Dendritic cell treated with granulocyte-macrophage colony-stimulating factor and Interleukin-4, amounts not matched to agents 40 ng/mL and 50 ng/mL, for 4 days (primary cell): ENCODE results near the gene RGL1.

Source experiments
- H3K27ac Mint-ChIP-seq: one replicate; pipeline ENCODE4 v1.8.0; 2022; ENCODE audit warnings: mild to moderate bottlenecking, mixed read lengths
- H3K27me3 Mint-ChIP-seq: one replicate; pipeline ENCODE4 v1.8.0; 2022; ENCODE audit warnings: mild to moderate bottlenecking, mixed read lengths
- H3K36me3 Mint-ChIP-seq: one replicate; pipeline ENCODE4 v1.8.0; 2022; ENCODE audit warnings: low read depth, mixed read lengths
- H3K4me1 Mint-ChIP-seq: one replicate; pipeline ENCODE4 v1.8.0; 2022; ENCODE audit warnings: low read depth, mixed read lengths
- H3K4me3 Mint-ChIP-seq: one replicate; pipeline ENCODE4 v1.8.0; 2022; ENCODE audit warnings: mild to moderate bottlenecking, moderate library complexity, mixed read lengths
- H3K9me3 Mint-ChIP-seq: one replicate; pipeline ENCODE4 v1.8.0; 2022; ENCODE audit warnings: mixed read lengths
- intact Hi-C: fragments of 100-400 bp; cut with micrococcal nuclease; formaldehyde crosslinking; loops from one replicate; pipeline ENCODE4 v1.15.0; 2022

RGL1 gene

DNA sequence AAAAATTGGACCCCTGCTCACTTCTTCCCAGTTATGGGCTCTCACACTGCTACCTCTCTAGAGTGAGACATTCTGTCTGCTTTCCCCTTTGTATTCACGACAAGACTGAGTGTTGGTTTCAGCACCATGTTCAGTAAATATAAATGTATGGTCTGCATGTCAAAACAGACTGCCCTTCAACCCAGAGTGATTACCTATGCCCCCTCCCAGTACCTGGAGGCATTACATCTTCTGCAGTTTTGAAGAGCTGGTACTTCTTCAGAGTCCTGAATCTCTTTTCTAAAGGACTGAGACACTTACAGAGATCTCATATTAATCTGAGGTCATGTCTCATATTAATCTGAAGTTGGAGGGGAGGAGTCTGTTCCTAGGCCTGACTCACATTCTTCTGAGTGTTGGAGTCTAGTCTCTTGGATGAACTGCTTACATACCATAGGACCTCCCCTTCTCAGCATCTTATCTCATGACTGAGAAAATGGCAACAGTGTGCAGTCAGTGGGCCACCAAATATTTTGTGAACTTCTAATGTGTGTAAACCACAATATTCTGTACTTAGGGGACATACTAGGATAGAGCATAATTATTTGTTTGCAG is 80.3 kb downstream of the RGL1 start:
- Mint-ChIP-seq H3K27ac (peak overlapping the region; percentile 91), H3K36me3 (peaks cover 100% of the 10 kb centered on the region)

DNA sequence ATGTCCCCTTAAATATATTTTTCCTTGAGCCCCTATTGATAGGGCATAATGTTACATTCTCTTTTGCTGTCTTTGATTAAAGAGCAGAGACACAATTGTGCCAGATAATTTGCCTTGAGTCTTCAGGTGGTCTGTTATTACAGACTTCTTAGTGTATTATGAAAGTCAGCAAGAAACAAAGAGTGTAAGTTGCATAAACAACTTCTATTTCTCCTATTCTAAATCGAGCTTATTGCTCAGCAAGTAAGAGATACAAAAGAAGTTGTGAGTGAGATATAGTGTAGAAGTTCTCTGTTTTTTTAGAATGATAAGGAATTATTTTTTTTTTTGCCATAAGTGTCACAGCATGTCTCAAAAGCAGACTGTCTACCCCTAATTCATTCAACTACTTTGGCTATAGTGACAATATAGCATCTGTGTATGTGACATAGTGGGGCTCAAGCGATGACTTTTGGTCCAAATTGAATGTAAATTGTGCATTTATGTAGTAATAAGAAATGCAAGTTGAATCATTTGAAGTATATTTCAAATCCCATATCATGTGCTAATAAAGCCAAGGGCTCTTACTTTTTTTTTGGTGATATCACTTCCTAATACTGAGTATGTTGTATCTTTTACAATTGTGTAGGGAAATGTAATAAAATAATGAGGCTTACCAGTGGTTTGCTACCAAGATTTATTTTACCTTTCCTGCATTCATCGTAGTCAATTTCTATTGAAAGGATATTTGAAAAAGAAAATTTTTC is 81.3 kb downstream of the RGL1 start:
- no peaks in the 10 kb centered on the region for H3K9me3 Mint-ChIP-seq
- no peak overlapping the region for H3K4me3 Mint-ChIP-seq
- H3K27ac Mint-ChIP-seq, result peak overlapping the region; percentile 91
- peaks cover 100% of the 10 kb centered on the region for H3K36me3 Mint-ChIP-seq
- H3K27me3 Mint-ChIP-seq, result no peaks in the 10 kb centered on the region
- peaks cover 93% of the 10 kb centered on the region for H3K4me1 Mint-ChIP-seq
- intact Hi-C loops, result no loop called here

More for the DNA sequence above, 80.3 kb downstream of the RGL1 start:
- H3K4me3 Mint-ChIP-seq, result no peak overlapping the region
- H3K9me3 Mint-ChIP-seq, result no peaks in the 10 kb centered on the region
- intact Hi-C loops, result no loop called here
- H3K27me3 Mint-ChIP-seq, result no peaks in the 10 kb centered on the region
- H3K4me1 Mint-ChIP-seq, result peaks cover 96% of the 10 kb centered on the region

DNA sequence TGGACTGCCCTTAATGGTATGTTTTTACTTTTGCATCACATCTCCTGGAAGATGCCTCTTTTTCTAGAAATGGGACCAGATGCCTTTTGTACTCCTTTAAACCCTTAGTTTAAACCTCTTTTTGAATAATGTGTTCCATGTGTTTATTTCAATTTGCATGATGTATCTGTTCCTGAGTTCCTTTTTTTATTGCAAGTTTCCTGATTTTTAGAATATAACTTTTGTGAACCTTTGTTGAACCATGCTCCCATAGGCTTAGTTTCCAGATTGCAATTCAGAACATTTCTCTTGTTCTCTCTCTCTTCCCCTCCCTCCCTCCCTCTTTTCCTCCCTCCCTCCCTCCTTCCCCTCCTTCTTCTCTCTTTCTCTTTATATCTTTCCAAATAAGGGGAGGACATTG is 81.9 kb downstream of the RGL1 start:
- intact Hi-C loops, result no loop called here
- H3K36me3 Mint-ChIP-seq, result peaks cover 100% of the 10 kb centered on the region
- H3K27ac Mint-ChIP-seq, result peak overlapping the region; percentile 91
- H3K4me3 Mint-ChIP-seq, result no peak overlapping the region
- peaks cover 93% of the 10 kb centered on the region for H3K4me1 Mint-ChIP-seq
- H3K9me3 Mint-ChIP-seq, result no peaks in the 10 kb centered on the region
- no peaks in the 10 kb centered on the region for H3K27me3 Mint-ChIP-seq

DNA sequence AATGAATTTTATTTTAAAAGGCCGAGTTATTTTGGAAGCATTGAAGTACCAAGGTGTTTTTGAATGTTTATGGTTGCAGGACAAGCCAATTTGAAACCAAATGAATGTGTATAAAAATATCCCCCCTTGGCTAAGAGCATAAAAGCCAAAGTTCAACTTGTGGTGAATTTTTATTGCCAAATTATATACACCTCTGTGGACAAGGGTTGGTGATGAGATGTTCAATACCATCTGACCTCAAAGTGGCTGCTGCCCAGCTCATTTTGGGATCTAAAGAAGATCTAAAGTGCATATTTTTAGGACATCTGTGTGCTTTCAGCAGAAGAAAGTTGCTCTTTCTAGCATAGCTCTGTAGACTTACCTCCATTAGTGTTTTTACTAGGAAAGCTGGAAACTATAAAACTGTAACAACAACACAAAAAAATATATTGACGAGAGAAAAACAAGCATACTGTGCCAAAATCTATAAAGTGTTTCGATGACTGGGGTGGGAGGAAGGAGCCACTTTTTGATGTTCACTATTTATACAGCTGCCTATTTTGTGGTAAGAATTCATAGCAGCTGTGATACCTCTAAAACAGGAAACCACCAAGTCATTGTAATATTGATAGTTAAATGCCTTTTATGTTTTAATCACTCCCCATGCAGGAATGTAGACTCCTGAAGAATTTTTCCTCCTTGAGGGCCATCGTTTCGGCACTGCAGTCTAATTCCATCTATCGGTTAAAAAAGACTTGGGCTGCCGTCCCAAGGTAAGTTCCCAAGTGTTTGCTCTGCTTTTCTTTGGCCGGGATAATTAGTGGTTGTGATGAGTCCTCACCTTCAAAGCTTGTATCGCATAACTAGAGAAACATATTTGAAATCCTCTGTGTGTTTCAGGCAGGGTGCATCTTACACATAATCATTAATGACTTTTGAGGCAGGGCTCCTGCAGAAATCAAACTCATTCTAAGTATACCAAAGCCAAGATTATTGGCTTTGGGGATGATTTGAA is 83.2 kb downstream of the RGL1 start:
- H3K27ac Mint-ChIP-seq, result peak overlapping the region; percentile 70
- H3K27me3 Mint-ChIP-seq, result no peaks in the 10 kb centered on the region
- H3K4me3 Mint-ChIP-seq, result no peak overlapping the region
- intact Hi-C loops, result no loop called here
- H3K4me1 Mint-ChIP-seq, result peaks cover 93% of the 10 kb centered on the region
- H3K36me3 Mint-ChIP-seq, result peaks cover 100% of the 10 kb centered on the region
- H3K9me3 Mint-ChIP-seq, result no peaks in the 10 kb centered on the region

DNA sequence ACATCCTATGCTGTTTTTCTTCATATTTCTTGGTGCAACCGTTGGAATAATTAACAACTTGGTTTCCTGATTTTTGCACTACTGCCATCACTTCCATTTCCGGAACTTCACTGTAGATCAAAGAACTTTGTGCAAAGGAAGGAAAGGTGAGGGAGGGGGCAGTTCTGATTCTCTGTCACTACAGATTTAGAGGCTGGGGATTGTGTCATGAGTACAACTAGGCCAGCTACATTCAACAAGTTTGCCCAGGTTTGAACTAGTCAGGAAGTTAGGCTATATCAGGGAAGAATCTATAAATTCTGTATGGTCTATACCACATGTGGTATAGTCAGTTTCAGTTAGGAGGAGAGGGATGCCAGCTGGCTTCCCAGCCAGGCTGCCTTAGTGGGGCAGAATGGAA is 84.2 kb downstream of the RGL1 start:
- Mint-ChIP-seq H3K27me3 (no peaks in the 10 kb centered on the region), H3K4me3 (no peak overlapping the region), H3K36me3 (peaks cover 100% of the 10 kb centered on the region), H3K27ac (peak overlapping the region; percentile 70), H3K9me3 (no peaks in the 10 kb centered on the region), H3K4me1 (peaks cover 93% of the 10 kb centered on the region)
- intact Hi-C loops, result no loop called here

DNA sequence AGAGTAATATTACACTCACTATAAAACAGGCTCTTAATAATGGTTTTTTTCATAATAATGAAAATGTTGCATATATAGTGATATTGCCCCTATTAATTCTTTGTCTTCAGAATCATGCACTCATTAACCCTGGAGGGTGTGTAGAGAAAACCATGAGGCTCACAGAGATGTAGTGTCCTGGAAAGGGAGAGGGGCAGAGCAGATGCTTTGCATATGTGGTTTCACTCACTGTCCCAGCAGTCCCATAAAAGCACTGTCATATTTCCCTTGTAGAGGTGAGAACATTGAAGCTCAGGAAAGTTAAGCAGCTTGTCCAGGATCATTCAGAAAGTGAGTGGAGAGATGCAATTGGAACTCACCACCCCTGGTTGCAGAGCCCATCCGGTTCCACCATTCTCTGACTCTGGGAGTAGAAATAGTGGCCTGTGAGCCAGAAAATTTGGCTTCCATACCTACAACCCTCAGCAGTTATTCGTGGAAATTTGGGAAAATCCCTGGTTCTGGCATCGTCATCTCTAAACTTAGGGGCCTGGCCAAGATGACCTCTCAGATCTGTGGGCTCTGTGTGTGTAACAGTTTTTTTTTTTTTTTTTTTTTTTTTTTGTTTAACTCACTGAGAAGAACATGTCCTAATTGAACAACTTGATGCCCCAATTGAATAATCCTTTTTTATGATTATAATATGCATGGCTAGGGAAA is 86.4 kb downstream of the RGL1 start:
- Mint-ChIP-seq H3K9me3 (no peaks in the 10 kb centered on the region), H3K36me3 (peaks cover 100% of the 10 kb centered on the region), H3K4me3 (no peak overlapping the region), H3K27ac (peak overlapping the region; percentile 81), H3K27me3 (no peaks in the 10 kb centered on the region), H3K4me1 (peaks cover 87% of the 10 kb centered on the region)
- intact Hi-C loops, result no loop called here

DNA sequence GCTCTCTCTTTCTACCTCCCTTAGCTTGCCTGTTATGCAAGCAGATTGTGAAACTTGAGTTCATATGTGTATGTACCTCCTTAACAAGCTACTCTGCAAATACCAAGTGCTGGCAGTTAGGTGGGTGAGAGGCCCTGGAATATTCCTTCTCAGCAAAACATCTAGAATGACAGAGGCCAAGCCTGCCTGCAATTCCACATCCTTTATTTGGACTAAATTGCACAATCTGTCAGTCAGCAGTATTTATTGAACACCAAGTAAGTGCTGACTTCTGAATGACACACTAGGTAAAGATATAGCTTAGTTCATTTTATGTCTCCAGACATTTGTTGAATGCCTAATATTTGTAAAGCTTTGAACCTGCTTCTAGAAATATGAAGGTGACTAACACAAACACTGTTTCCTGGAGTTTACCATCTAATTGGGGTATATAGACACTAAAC is 87.5 kb downstream of the RGL1 start:
- Mint-ChIP-seq H3K4me3 (no peak overlapping the region), H3K9me3 (no peaks in the 10 kb centered on the region), H3K27me3 (no peaks in the 10 kb centered on the region), H3K4me1 (peaks cover 89% of the 10 kb centered on the region), H3K36me3 (peaks cover 100% of the 10 kb centered on the region), H3K27ac (peak overlapping the region; percentile 81)
- intact Hi-C loops, result no loop called here

DNA sequence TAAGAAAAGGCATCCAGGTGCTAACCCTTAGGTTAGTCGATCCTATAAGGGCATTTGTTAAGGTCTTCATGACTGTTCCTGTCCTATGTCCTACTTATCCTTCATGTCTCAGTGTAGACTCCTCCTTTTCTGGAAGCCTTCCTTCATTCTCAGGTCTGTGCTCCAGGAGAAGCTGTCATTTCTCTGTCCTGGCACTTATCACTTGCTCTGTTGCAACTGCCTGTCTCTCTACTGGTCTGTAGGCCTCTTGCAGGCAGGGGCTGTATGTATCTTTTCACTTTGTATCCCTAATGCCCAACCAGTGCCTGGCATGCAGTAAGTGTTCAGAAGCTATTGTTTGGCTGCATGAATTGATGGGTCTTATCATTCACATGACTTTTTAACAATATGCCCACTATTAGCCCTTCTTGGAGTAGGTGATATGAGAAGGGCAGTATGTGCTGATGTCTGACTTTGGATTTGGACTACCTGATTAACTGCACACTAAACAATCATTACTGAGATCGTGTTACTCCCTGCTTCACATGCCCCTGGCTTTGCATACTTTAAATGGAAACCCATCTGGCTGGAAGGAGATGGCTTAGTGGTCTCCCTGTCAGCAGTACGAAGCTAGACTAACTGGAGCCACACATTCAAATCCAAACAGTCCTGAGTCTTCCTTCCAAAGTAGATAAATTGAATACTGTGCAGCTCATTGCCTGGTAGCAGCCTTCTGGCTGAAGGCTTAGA is 88.8 kb downstream of the RGL1 start:
- Mint-ChIP-seq H3K27me3 (no peaks in the 10 kb centered on the region), H3K9me3 (no peaks in the 10 kb centered on the region), H3K36me3 (peaks cover 100% of the 10 kb centered on the region), H3K4me3 (no peak overlapping the region), H3K27ac (peak overlapping the region; percentile 81), H3K4me1 (peaks cover 90% of the 10 kb centered on the region)
- intact Hi-C loops, result no loop called here

DNA sequence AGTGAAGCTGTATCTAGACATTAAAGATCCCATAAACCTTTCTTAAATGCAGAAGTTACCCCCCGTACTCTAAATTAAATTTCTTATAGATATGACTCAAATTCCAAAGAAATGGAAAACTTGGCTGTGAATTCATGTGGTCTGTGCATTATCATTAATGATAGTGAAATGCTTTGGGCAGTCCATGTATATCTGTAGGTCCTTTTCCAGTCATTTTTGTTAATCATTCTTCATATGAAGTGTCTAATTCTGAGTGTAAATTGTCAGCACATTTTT is 89.3 kb downstream of the RGL1 start:
- no peaks in the 10 kb centered on the region for H3K9me3 Mint-ChIP-seq
- H3K36me3 Mint-ChIP-seq, result peaks cover 100% of the 10 kb centered on the region
- intact Hi-C loops, result no loop called here
- H3K4me3 Mint-ChIP-seq, result no peak overlapping the region
- no peaks in the 10 kb centered on the region for H3K27me3 Mint-ChIP-seq
- H3K4me1 Mint-ChIP-seq, result peaks cover 90% of the 10 kb centered on the region
- peak overlapping the region; percentile 81 for H3K27ac Mint-ChIP-seq

DNA sequence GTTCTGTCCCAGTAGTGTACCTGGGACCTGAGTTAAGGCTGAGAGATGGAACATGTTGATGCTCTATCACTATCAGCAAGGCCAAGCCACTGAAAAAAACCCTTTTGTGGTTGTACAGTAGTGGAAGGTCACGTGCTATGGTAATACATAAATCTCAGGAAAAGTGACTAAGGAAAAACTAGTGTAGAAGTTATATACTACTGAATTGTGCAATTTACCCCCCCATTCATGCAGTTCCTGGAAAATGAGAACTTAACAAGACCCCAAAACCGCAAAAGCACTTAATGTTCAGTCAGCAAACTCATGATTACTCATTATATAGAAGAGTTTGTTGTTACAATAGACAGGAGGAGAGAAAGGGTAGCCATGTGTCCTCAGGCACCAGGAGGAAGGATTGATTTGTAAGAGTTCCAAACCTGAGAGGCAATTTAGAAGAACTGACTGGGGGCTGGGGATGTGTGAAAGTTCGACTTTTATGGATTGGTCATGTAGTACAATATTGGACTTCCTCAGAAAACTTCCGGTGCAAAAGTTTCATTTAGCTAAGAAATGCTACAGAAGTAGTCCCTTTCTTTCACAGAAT is 91.6 kb downstream of the RGL1 start:
- intact Hi-C loops, result no loop called here
- Mint-ChIP-seq H3K36me3 (peaks cover 100% of the 10 kb centered on the region), H3K4me1 (peaks cover 86% of the 10 kb centered on the region), H3K27me3 (no peaks in the 10 kb centered on the region), H3K9me3 (no peaks in the 10 kb centered on the region), H3K4me3 (no peak overlapping the region), H3K27ac (peak overlapping the region; percentile 100)

DNA sequence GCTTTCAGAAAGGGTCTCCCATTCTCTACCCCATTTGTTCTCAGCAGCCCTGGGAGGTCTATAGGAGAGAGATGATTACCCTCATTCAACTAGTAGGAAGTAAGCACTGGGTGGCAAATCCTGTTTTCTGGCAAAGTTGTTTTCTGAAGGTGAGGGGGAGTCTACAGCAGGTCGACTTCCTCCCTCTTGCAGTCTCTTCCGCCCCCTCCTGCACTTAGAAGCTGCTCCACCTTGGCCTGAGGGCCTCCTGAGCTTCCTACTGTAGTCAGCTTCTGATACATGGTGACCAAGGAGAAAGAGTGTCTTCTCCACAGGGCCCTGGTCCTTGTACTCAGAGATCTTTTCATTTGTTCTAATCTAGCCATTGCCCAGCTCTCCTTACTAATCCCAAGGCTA is 93.1 kb downstream of the RGL1 start:
- Mint-ChIP-seq H3K27me3 (no peaks in the 10 kb centered on the region), H3K27ac (peak overlapping the region; percentile 100), H3K36me3 (peaks cover 100% of the 10 kb centered on the region), H3K4me3 (peak overlapping the region; percentile 27), H3K9me3 (no peaks in the 10 kb centered on the region), H3K4me1 (peaks cover 77% of the 10 kb centered on the region)
- intact Hi-C loops, result no loop called here

DNA sequence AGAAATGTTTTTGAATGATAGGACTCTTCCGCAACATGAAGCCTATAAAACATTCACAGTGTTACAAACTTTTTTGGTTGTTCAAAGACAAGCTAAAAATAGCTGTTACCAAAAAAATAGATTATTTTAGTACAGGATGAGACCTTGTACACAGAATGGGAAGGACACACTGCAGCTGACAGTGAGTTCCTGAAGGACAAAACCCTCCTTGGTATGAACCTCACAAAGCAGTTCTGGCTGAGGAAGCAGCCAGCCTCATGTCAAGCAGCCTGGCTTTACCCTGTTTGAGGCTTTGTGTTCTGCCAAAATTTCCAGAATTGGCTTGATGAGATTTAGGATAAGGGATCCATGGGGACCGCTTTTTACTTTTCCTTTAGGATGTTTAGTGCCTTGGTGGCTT is 93.7 kb downstream of the RGL1 start:
- Mint-ChIP-seq H3K27ac (peak overlapping the region; percentile 100), H3K27me3 (no peaks in the 10 kb centered on the region), H3K9me3 (no peaks in the 10 kb centered on the region), H3K4me1 (peaks cover 76% of the 10 kb centered on the region), H3K4me3 (no peak overlapping the region), H3K36me3 (peaks cover 100% of the 10 kb centered on the region)
- intact Hi-C loops, result no loop called here
